Sciatic nerve (tissue), 2 donors: ENCODE data around the gene VTA1. TPM values are rescaled to one million over a fixed set of nuclear protein-coding genes. Genes with fewer than 3 reads are reported as not detected.
"Not testable (repeated sequence)": the region's sequence is repeated elsewhere in the genome, so short reads cannot be mapped to it uniquely, and the experiment has no call there.

ENCODE experiments used
- ATAC-seq: fragments of 200-7000 bp; cut with Tn5 transposase; one replicate; pipeline ENCODE4 v1.9.1; 2020; ENCODE audit warnings: mild to moderate bottlenecking, moderate library complexity
- DNase-seq: peaks from one replicate; pipeline ENCODE4 v3.0.0-alpha.2; 2020; ENCODE audit warnings: low spot score
- intact Hi-C: fragments of 100-400 bp; cut with DNase I; formaldehyde crosslinking; loops from one replicate; pipeline ENCODE4 v1.14.2; 2022
- total RNA-seq: library from RNA; stranded (reverse); fragmentation: NEBNext Ultra II Directional; extraction: Animal tissue kit (Norgen Biotek cat#: 25700); gene quantifications from one replicate; pipeline ENCODE4 v1.2.1, GENCODE V29; 2021
- donor health status: DM: no; HTN: no; CAD: no.
- donor health status: DM: no; HTN: no; CAD: no.

VTA1 gene, protein sequence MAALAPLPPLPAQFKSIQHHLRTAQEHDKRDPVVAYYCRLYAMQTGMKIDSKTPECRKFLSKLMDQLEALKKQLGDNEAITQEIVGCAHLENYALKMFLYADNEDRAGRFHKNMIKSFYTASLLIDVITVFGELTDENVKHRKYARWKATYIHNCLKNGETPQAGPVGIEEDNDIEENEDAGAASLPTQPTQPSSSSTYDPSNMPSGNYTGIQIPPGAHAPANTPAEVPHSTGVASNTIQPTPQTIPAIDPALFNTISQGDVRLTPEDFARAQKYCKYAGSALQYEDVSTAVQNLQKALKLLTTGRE
- total RNA-seq: 35.1 TPM

- peak; percentile 100 for ATAC-seq
- DNase-seq: peak; percentile 98
- intact Hi-C loops: no loop called here
Measured at GRCh38 chr6:142146828-142147662, at the start of gene VTA1, which contains the start of gene NMBR. Gene VTA1 (plus strand): TSS chr6:142147263. CDS start chr6:142147288, 25 bp downstream. Gene NMBR (minus strand): TSS chr6:142147122. CDS start chr6:142088658, 58,464 bp downstream.

- DNase-seq, intact Hi-C loops, ATAC-seq: not testable (repeated sequence)
Measured at GRCh38 chr6:142104820-142105219, 42.2 kb upstream of the VTA1 start.

DNA sequence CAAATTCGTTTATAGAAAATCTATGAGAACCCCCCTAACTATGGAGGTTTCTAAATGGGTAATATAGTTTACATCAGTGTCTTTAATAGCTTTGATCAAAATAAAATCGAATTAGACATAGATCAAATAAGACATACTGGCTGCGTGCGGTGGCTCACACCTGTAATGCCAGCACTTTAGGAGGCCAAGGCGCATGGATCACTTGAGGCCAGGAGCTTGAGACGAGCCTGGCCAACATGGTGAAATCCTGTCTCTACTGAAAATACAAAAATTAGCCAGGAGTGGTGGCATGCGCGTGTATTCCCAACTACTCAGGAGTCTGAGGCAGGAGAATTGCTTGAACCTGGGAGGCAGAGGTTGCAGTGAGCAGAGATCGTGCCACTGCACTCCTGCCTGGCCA, 36.2 kb upstream of the VTA1 start:
- DNase-seq, intact Hi-C loops, ATAC-seq: not testable (repeated sequence)

GRCh38 chr6:142112451-142113061, 34.5 kb upstream of the VTA1 start:
- intact Hi-C loops: no loop called here
- ATAC-seq (no peak), DNase-seq (peak; percentile 88)

GRCh38 chr6:142117366-142117765, 29.7 kb upstream of the VTA1 start:
- intact Hi-C loops: no loop called here
- DNase-seq: no peak
- no peak for ATAC-seq

- intact Hi-C loops: no loop called here
- ATAC-seq: no peak
- DNase-seq: no peak
Measured at GRCh38 chr6:142118328-142118727, 28.7 kb upstream of the VTA1 start.

GRCh38 chr6:142118925-142119324, 28.1 kb upstream of the VTA1 start:
- ATAC-seq (no peak), DNase-seq (no peak)
- intact Hi-C loops: no loop called here

DNA sequence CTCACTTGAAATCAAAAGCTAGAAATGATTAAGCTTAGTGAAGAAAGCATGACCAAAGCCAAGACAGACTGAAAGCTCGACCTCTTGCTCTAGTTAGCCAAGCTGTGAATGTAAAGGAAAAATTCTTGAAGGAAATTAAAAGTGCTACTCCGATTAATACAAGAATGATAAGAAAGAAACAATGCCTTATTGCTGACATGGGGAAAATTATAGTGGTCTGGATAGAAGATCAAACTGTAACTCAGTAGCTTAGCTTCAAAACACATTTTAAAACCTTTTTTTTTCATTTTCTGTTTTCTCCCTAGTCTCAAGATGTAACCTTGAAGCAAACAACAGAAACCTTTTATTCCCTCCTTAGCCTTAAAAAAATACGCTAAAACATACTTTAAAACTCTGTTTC, 25.7 kb upstream of the VTA1 start:
- DNase-seq: no peak
- intact Hi-C loops: no loop called here
- ATAC-seq: no peak

- no peak for DNase-seq
- ATAC-seq: no peak
- intact Hi-C loops: no loop called here
Measured at GRCh38 chr6:142130814-142131213, 16.2 kb upstream of the VTA1 start.

- DNase-seq: no peak
- no peak for ATAC-seq
- intact Hi-C loops: no loop called here
Measured at GRCh38 chr6:142132625-142133024, 14.4 kb upstream of the VTA1 start, which contains the start of gene GJE1. Gene GJE1 (plus strand): TSS chr6:142132925. CDS start chr6:142133159, 234 bp downstream.

DNA sequence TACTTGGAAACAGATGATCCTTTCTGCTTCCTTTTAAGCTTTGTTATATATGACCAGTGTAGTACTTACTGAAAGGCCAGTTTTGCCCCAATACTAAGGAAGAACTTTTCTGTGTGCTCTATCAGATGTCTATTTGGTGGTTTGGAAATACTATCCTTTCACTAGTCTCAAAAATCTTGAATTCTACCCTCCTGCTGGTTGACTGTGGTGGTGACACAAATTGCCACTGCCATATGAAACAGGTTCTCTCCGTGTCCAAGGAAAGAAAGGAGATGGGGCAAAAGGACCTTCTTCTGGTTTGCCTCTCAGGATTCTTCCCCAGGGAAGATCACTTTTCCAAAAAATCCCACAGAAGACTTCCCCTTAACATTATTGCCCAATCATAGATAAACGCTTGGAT, 8.2 kb upstream of the VTA1 start:
- DNase-seq (no peak), ATAC-seq (no peak)
- intact Hi-C loops: no loop called here

GRCh38 chr6:142141531-142141930, 5.5 kb upstream of the VTA1 start:
- DNase-seq, intact Hi-C loops, ATAC-seq: not testable (repeated sequence)

DNA sequence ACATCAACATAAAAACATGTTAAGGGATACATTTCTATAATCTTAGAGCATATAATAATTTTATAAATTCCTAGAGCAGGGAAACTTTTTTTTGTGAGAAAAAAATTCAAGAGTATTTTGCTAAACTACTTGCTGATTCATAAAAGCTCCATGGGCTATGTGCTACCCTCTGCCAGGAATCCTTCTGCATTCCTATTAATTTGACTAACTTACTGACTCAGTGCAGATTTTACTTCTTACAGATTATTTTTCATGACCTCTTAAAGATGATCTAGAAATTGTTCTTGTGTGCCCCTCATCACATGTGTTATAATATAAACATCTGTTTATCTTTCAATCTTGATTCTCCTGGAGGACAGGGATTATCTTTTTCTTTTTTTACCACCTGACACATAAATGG, 5.7 kb downstream of the VTA1 start:
- no peak for DNase-seq
- intact Hi-C loops: no loop called here
- no peak for ATAC-seq

DNA sequence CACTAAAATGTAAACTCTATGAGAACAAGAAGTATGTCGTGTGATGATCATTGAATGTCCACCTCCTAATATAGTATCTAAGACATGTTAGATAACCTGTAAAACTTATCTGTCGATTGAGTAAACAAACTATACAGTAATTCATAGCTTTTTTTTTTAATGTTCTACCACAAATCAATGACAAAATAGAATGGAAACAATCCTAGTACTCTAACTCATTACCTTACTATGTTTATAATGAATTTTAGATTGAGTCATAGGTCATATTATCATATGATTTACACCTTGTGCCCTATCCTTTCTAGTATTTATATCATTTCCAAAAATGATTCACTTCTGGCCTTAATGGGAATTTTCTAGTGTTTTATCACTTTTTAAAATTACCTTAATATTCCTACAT, 6.1 kb downstream of the VTA1 start:
- no peak for DNase-seq
- no peak for ATAC-seq
- intact Hi-C loops: no loop called here

DNA sequence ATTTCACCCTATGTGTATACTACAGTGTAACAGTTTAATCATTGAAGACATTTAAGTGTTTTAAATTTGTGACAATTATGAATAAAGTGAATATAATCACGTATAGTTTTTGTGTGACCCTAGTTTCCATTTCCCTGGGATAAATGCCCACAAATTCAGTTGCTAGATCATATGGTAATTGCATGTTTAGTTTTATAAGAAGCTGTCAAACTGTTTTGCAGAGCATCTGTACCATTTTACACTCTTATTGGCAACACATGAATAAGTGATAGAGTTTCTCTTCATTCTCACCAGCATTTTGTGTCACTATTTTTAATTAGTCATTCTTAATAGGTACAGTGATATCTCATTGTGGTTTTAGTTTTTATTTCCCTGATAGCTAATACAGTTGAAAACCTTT, 7.3 kb downstream of the VTA1 start:
- intact Hi-C loops: no loop called here
- no peak for DNase-seq
- ATAC-seq: no peak

DNA sequence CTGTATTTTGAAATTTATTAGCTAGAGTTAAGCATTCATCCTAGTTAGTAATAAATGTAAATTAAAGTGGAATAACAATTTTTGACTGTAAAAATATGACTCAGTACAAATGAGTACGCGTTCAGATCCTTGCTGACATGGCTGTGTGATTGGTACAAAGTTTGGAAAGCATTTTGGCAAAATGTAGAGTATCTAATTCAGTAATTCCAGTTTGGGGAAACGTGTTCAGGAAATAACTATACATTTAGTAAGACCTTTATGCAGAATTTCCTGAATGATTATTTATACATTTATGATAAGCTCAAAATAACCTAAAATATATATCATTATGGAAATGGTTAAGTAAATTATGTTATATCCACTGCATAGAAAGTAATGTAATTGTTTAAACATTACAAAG, 8.0 kb downstream of the VTA1 start:
- DNase-seq (no peak), ATAC-seq (no peak)
- intact Hi-C loops: no loop called here

- ATAC-seq (peak; percentile 48), DNase-seq (no peak)
- intact Hi-C loops: no loop called here
Measured at GRCh38 chr6:142155895-142156757, 9.1 kb downstream of the VTA1 start.

GRCh38 chr6:142156758-142157068, 9.7 kb downstream of the VTA1 start:
- intact Hi-C loops, ATAC-seq, DNase-seq: not testable (repeated sequence)

DNA sequence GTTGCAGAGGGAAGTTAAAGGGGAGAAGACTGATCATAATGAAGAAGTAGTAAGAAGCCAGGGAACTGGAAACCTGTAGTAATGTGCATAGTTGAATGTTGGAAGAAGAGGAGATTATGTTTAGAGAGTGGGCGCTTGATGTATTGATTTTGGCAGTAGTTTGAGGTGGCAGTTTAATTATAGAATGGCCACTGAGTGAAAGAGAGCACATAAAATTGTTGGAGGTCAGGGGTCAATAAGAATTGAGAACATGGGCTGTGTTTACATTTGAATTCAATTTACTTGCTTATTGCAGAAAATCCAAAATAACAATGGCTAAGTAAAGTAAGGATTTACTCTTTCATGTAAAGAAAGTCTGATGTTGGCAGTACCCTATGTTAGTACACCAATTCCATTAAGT, 15.7 kb downstream of the VTA1 start:
- intact Hi-C loops: loop anchor here (10.0 kb wide), 1 partner anchor 232 kb away; no protein-coding TSS in a partner anchor
- ATAC-seq: no peak
- no peak for DNase-seq
